Esophagus muscularis mucosa (tissue), 4 donors: ENCODE data around the gene TP53I13. TPM values are rescaled to one million over a fixed set of nuclear protein-coding genes. Genes with fewer than 3 reads are reported as not detected.
A peak's percentile ranks its signal among the peaks of the same experiment; 100 is the strongest.

Experiments
- DNase-seq: peaks from one replicate; pipeline ENCODE4 v3.0.0-alpha.2; 2017; ENCODE audit errors: extremely low spot score
- H3K27ac ChIP-seq, 4 donors: fragments of 200-600 bp; sonication (generic); replicated peaks in 1 of 4; 1 replicate in 3 of 4; 2 replicates in 1 of 4; pipeline ENCODE4 v1.5.1; 2016 to 2019; ENCODE audit warnings: mild to moderate bottlenecking in 1 of 4
- H3K27me3 ChIP-seq, 4 donors: fragments of 200-600 bp; sonication (generic); one replicate each; pipeline versions ENCODE4 v1.5.1 to v1.6.0; 2016 to 2019
- H3K36me3 ChIP-seq, 4 donors: fragments of 200-600 bp; sonication (generic); one replicate each; pipeline ENCODE4 v1.5.1; 2016 to 2019
- H3K4me1 ChIP-seq, 4 donors: fragments of 200-600 bp; sonication (generic); one replicate each; pipeline ENCODE4 v1.5.1; 2016 to 2019
- H3K4me3 ChIP-seq, 4 donors: fragments of 200-600 bp; sonication (generic); 1 replicate in 2 of 4; 2 replicates in 2 of 4; pipeline ENCODE4 v1.5.1; 2016 to 2019; ENCODE audit warnings: mild to moderate bottlenecking in 4 of 4, moderate library complexity in 1 of 4
- H3K9me3 ChIP-seq, 4 donors: fragments of 200-600 bp; sonication (generic); 1 replicate in 3 of 4; 2 replicates in 1 of 4; pipeline ENCODE4 v1.5.1; 2016 to 2019
- EP300 ChIP-seq: sonication (generic); formaldehyde crosslinking; IDR thresholded peaks from one replicate; pipeline ENCODE4 v1.6.1; 2017; ENCODE audit warnings: antibody characterized with exemption
- POLR2A ChIP-seq: fragments of 450-650 bp; IDR thresholded peaks from one replicate; pipeline ENCODE4 v1.6.1; 2017; ENCODE audit warnings: antibody characterized with exemption, moderate library complexity, mild to moderate bottlenecking, low read depth
- POLR2AphosphoS5 ChIP-seq, 2 donors: sonication (generic); formaldehyde crosslinking; IDR thresholded peaks; one replicate each; pipeline ENCODE4 v1.6.1; 2017; ENCODE audit warnings: antibody characterized with exemption in 2 of 2
- WGBS: methylation state at CpG from one replicate; pipeline ENCODE4 v1.1.5; 2018; 5-methylcytosine and 5-hydroxymethylcytosine counted together
- intact Hi-C: fragments of 100-400 bp; cut with DNase I; formaldehyde crosslinking; loops from one replicate; pipeline ENCODE4 v1.15.1; 2023
- total RNA-seq, 4 donors: library from RNA; depleted of rRNA; stranded (reverse); fragments of >200 nt; gene quantifications; one replicate each; pipeline versions ENCODE4 v1.1.0 to v1.2.1, GENCODE V29; 2016
- TF ChIP-seq, protein P1 (sequence below), 3 experiments: fragments of 200-600 bp in 2 of 3; fragments of 450-650 bp in 1 of 3; sonication (generic) in 2 of 3; IDR thresholded peaks; one replicate each; pipeline ENCODE4 v1.5.1; 2017 to 2019; ENCODE audit warnings: antibody characterized with exemption in 3 of 3, mild to moderate bottlenecking in 2 of 3, moderate library complexity in 1 of 3

TP53I13 gene
- total RNA-seq, 4 donors from 2014 or later, result 40.9 to 72.6 (median 55.7) TPM

DNA sequence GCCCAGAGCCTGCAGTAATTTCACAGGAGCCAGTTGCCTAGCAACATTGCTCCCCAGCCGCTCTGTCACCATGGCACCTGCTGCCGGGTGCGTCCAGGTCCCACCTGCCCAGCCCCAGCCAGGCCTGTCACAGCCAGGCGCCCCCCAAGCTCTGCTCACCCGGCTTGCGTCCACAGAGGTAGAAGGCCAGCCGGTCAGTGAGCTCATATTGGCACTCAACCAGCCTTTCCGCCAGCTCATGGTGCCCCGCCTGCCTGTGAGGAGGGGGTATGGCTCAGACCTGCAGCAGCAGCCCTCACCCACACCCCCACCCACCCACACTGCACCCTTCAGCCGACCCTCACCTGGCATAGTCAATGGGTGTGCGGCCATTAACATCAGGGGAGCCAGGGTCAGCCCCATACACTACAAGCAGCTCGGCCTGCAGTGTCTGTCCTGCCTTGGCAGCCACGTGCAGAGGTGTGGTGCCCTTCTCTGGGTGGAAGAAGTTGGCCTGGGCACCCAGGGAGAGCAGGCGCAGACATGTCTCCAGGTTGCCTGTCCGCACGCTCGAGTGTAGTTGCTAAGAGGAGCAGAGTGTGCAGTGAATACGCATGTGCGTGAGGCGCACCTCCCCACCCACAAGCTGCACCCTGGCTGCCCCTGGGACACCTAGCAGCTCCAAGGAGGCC lies 13.2 kb downstream of the TP53I13 start:
- intact Hi-C loops, result loop anchor here (2.0 to 5.0 kb wide), 2 partner anchors 36 to 199 kb away; no protein-coding TSS in a partner anchor
- H3K9me3 ChIP-seq, result no peaks in the 10 kb centered on the region
- TF ChIP-seq POLR2A, result no peak
- TF ChIP-seq POLR2AphosphoS5 (IDR thresholded peaks at IDR 0.05), result no peak
- no peak for TF ChIP-seq EP300
- TF ChIP-seq, protein P1, sequence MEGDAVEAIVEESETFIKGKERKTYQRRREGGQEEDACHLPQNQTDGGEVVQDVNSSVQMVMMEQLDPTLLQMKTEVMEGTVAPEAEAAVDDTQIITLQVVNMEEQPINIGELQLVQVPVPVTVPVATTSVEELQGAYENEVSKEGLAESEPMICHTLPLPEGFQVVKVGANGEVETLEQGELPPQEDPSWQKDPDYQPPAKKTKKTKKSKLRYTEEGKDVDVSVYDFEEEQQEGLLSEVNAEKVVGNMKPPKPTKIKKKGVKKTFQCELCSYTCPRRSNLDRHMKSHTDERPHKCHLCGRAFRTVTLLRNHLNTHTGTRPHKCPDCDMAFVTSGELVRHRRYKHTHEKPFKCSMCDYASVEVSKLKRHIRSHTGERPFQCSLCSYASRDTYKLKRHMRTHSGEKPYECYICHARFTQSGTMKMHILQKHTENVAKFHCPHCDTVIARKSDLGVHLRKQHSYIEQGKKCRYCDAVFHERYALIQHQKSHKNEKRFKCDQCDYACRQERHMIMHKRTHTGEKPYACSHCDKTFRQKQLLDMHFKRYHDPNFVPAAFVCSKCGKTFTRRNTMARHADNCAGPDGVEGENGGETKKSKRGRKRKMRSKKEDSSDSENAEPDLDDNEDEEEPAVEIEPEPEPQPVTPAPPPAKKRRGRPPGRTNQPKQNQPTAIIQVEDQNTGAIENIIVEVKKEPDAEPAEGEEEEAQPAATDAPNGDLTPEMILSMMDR (IDR thresholded peaks at IDR 0.05), result no peak
- 89% methylated on average over 16 of the region's 20 CpGs for WGBS
- H3K4me1 ChIP-seq, result peaks cover 51 to 85% (median 74%) of the 10 kb centered on the region in 4 donors
- H3K27ac ChIP-seq, result peak overlapping the region in 2 of 4 donors; percentile 8 to 30
- H3K4me3 ChIP-seq, result no peak overlapping the region
- peaks cover 23 to 69% (median 65%) of the 10 kb centered on the region in 4 donors for H3K36me3 ChIP-seq
- H3K27me3 ChIP-seq, result no peaks in the 10 kb centered on the region
- DNase-seq, result no peak

DNA sequence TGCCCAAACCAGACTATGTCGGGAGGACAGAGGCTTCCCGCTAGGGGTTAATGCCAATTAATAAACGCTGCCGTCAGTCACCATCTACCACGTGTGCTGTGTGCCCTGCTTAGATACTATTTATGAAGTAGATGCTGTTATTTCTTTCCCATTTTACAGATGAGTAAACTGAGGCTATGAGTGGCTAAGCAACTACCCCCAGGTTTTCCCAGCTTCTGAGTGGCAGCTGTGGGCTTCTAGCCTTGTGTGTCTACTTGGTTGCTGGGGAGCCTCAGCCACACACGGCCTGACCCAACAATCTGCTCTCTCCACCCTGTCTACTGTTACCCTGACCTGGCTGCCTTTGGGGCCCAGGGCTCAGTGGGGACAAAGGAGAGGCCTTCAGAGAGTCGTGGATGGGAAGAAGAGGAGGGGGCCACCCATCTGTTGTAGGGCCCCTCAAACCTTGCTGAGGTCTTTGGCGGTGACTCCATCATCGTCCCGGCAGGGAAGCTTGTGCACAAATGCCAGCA lies 13.8 kb downstream of the TP53I13 start:
- DNase-seq, result no peak
- peaks cover 56 to 87% (median 77%) of the 10 kb centered on the region in 4 donors for H3K4me1 ChIP-seq
- peak overlapping the region in 1 of 4 donors; percentile 22 for H3K27ac ChIP-seq
- intact Hi-C loops, result loop anchor here (5.0 kb wide), 1 partner anchor 35 kb away; no protein-coding TSS in a partner anchor
- H3K36me3 ChIP-seq, result peaks cover 17 to 63% (median 59%) of the 10 kb centered on the region in 4 donors
- H3K27me3 ChIP-seq, result no peaks in the 10 kb centered on the region
- TF ChIP-seq POLR2A (no peak), POLR2AphosphoS5 (IDR thresholded peaks at IDR 0.05) (no peak), EP300 (no peak)
- TF ChIP-seq, protein P1 (IDR thresholded peaks at IDR 0.05), result no peak
- no peak overlapping the region for H3K4me3 ChIP-seq
- 70% methylated on average over 7 of the region's 10 CpGs for WGBS
- H3K9me3 ChIP-seq, result no peaks in the 10 kb centered on the region

DNA sequence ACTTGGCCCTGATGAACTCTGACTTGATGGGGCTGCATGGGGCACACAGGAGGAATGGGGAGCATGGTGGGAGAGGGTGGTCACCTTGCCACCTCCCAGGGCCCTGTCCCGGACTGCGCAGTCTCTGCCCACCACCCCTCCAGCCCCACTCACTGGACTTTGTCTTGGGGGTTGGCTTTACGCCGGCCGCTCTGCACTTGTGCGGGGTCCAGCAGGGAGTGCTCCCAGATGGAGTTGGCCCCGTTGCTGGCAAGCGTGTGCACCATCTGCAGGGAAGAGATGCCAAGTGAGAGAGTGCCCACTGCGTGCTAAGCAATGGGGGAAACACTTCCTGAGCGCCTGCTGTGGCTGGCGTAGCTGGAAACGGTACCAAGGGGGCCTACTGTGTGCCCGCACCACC lies 14.3 kb downstream of the TP53I13 start:
- intact Hi-C loops, result loop anchor here (5.0 kb wide), 1 partner anchor 35 kb away; no protein-coding TSS in a partner anchor

DNA sequence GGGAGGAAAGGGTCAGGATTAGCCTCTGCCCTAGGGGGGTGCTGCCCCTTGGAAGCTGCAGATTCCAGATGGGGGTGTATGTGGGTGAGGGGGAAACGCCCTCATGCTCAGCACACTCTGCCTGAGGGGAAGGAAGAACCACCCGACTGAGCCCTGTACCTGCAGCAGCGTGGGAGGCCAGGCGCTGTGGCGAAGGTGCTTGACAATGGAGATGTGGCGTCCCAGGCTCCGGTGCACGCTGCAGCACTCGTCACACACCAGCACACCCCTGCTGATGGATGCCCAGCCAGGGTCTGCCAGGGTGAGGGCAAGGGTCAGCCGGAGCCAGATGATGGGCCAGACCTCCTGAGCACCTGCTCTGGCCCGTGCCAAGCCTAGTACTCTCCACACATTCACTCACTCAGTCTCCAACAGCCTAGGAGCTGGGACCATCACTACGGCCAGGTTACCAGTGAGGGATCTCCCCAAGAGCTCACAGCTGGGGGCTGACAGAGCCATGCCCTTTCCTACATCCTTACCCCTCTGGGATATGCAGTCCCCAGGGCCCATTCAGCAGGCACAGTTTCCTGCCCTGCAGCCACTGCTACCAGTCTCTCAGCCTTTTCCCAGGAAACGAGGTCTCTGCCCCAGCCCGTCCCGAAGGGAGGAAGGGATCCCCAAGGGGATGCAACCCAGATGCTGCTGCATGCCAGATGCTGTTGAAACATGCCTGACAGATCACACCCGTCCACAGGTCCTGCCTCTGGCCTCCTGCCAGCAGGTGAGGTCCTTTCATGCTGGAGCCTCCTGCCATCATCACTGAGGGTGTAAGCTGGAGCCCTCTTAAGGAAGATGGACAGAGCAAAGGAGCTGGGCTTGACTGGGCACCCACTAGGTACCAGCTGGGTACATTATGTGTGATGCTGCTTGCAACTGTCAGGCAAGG lies 15.1 kb downstream of the TP53I13 start:
- TF ChIP-seq POLR2A, result no peak
- TF ChIP-seq, protein P1 (IDR thresholded peaks at IDR 0.05), result no peak
- no peak for TF ChIP-seq EP300
- no peak for TF ChIP-seq POLR2AphosphoS5 (IDR thresholded peaks at IDR 0.05)
- Histone ChIP-seq H3K4me3 (no peak overlapping the region), H3K4me1 (peaks cover 62 to 88% (median 78%) of the 10 kb centered on the region in 4 donors), H3K36me3 (peaks cover 16 to 51% (median 46%) of the 10 kb centered on the region in 4 donors), H3K9me3 (no peaks in the 10 kb centered on the region), H3K27me3 (no peaks in the 10 kb centered on the region), H3K27ac (peak overlapping the region; percentile 75 to 90 (median 82))
- intact Hi-C loops, result loop anchor here (5.0 kb wide), 1 partner anchor 34 kb away; no protein-coding TSS in a partner anchor
- DNase-seq, result no peak
- 97% methylated on average over 11 of the region's 16 CpGs for WGBS

More for the DNA sequence above, 14.3 kb downstream of the TP53I13 start:
- Histone ChIP-seq H3K27ac (peak overlapping the region in 2 of 4 donors; percentile 13 to 22), H3K9me3 (no peaks in the 10 kb centered on the region), H3K4me3 (no peak overlapping the region), H3K4me1 (peaks cover 59 to 87% (median 77%) of the 10 kb centered on the region in 4 donors), H3K36me3 (peaks cover 16 to 59% (median 54%) of the 10 kb centered on the region in 4 donors), H3K27me3 (no peaks in the 10 kb centered on the region)
- TF ChIP-seq POLR2AphosphoS5 (IDR thresholded peaks at IDR 0.05) (no peak), EP300 (no peak), POLR2A (no peak)
- TF ChIP-seq, protein P1 (IDR thresholded peaks at IDR 0.05), result no peak
- 96% methylated on average over 8 of the region's 13 CpGs for WGBS
- no peak for DNase-seq
